ENCODE results near the gene MACROD2.
"Not testable (repeated sequence)": the region's sequence is repeated elsewhere in the genome, so short reads cannot be mapped to it uniquely, and the experiment has no call there.

MACROD2 gene

GRCh38 chr20:14410869-14411555 lies 415.7 kb downstream of the MACROD2 start:
- DNase-seq (no peak), ATAC-seq (no peak)

GRCh38 chr20:14412065-14412681 lies 416.9 kb downstream of the MACROD2 start:
- DNase-seq: no peak
- no peak for ATAC-seq

- DNase-seq (no peak), ATAC-seq (no peak)
These were observed 418.5 kb downstream of the MACROD2 start for GRCh38 chr20:14413835-14414234.

- ATAC-seq (no peak), DNase-seq (no peak)
These were observed 419.2 kb downstream of the MACROD2 start for GRCh38 chr20:14414560-14414959.

- no peak for DNase-seq
- no peak for ATAC-seq
These were observed 420.2 kb downstream of the MACROD2 start for GRCh38 chr20:14415467-14415866.

- no peak for ATAC-seq
- no peak for DNase-seq
These were observed 423.1 kb downstream of the MACROD2 start for GRCh38 chr20:14418376-14418775.

GRCh38 chr20:14422892-14423291 lies 427.6 kb downstream of the MACROD2 start:
- ATAC-seq (no peak), DNase-seq (no peak)

GRCh38 chr20:14431568-14431967 lies 436.3 kb downstream of the MACROD2 start:
- no peak for DNase-seq
- ATAC-seq: no peak

- no peak for ATAC-seq
- no peak for DNase-seq
These were observed 436.8 kb downstream of the MACROD2 start for GRCh38 chr20:14432085-14432484.

GRCh38 chr20:14432597-14432996 lies 437.3 kb downstream of the MACROD2 start:
- DNase-seq (no peak), ATAC-seq (no peak)

- no peak for ATAC-seq
- DNase-seq: no peak
These were observed 439.2 kb downstream of the MACROD2 start for GRCh38 chr20:14434384-14435136.

- ATAC-seq (no peak), DNase-seq (no peak)
These were observed 445.9 kb downstream of the MACROD2 start for GRCh38 chr20:14441201-14441600.

- DNase-seq (no peak), ATAC-seq (no peak)
These were observed 448.8 kb downstream of the MACROD2 start for GRCh38 chr20:14444106-14444505.

- DNase-seq: no peak
- ATAC-seq: no peak
These were observed 450.0 kb downstream of the MACROD2 start for GRCh38 chr20:14445310-14445709.

- ATAC-seq: no peak
- DNase-seq: no peak
These were observed 450.6 kb downstream of the MACROD2 start for GRCh38 chr20:14445902-14446301.

- no peak for DNase-seq
- no peak for ATAC-seq
These were observed 451.1 kb downstream of the MACROD2 start for GRCh38 chr20:14446446-14446845.

GRCh38 chr20:14449323-14449722 lies 454.0 kb downstream of the MACROD2 start:
- no peak for DNase-seq

GRCh38 chr20:14450256-14450655 lies 454.9 kb downstream of the MACROD2 start:
- ATAC-seq (no peak), DNase-seq (no peak)

More at GRCh38 chr20:14449323-14449722, 454.0 kb downstream of the MACROD2 start:
- ATAC-seq: no peak

- no peak for ATAC-seq
- no peak for DNase-seq
These were observed 456.1 kb downstream of the MACROD2 start for GRCh38 chr20:14451458-14451857.

GRCh38 chr20:14453259-14453658 lies 457.9 kb downstream of the MACROD2 start:
- DNase-seq (no peak), ATAC-seq (no peak)

- ATAC-seq: no peak
- DNase-seq: no peak
These were observed 459.0 kb downstream of the MACROD2 start for GRCh38 chr20:14454296-14454695.

- not testable (repeated sequence) for DNase-seq, ATAC-seq
These were observed 471.9 kb downstream of the MACROD2 start for GRCh38 chr20:14467104-14467827.

All from stimulated activated naive CD8-positive, alpha-beta T cell treated with anti-CD3 and anti-CD28 coated beads, Interleukin-15, Interleukin-2, amounts not matched to agents 100 U/mL and 50 U/mL, for 24 hours (primary cell).